H9 (cell line): Measurements from ENCODE around the gene ELF5. TPM values are rescaled to one million over a fixed set of nuclear protein-coding genes. Genes with fewer than 3 reads are reported as not detected.
A peak's percentile ranks its signal among the peaks of the same experiment; 100 is the strongest.

ENCODE experiments used
- DNase-seq: peaks from one replicate; pipeline ENCODE4 v3.0.0-alpha.2; 2017
- H2AFZ ChIP-seq: one replicate; pipeline ENCODE4 v1.6.1; 2013; ENCODE audit warnings: mild to moderate bottlenecking, low read length, control low read depth, moderate library complexity
- H2AK5ac ChIP-seq: 2 replicates; pipeline ENCODE4 v1.6.1; 2013; ENCODE audit warnings: low read length, control low read depth, mixed read lengths; ENCODE audit not compliant: insufficient read length
- H2BK120ac ChIP-seq: one replicate; pipeline ENCODE4 v1.6.1; 2013; ENCODE audit warnings: low read depth, mild to moderate bottlenecking, low read length, control low read depth, inconsistent platforms; ENCODE audit not compliant: poor library complexity, severe bottlenecking
- H2BK12ac ChIP-seq: 2 replicates; pipeline ENCODE4 v1.6.1; 2013; ENCODE audit warnings: low read length, control low read depth, mixed read lengths, low read depth; ENCODE audit not compliant: insufficient read length
- H2BK15ac ChIP-seq: 2 replicates; pipeline ENCODE4 v1.6.1; 2013; ENCODE audit warnings: low read depth, low read length, control low read depth
- H2BK20ac ChIP-seq: one replicate; pipeline ENCODE4 v1.6.1; 2013; ENCODE audit warnings: low read depth, mild to moderate bottlenecking, low read length, control low read depth, inconsistent platforms; ENCODE audit not compliant: poor library complexity, severe bottlenecking
- H2BK5ac ChIP-seq: 2 replicates; pipeline ENCODE4 v1.6.1; 2013; ENCODE audit warnings: low read length, control low read depth, mixed read lengths; ENCODE audit not compliant: insufficient read length
- H3K14ac ChIP-seq: 2 replicates; pipeline ENCODE4 v1.6.1; 2013; ENCODE audit warnings: low read length, control low read depth; ENCODE audit not compliant: insufficient read depth
- H3K18ac ChIP-seq: 2 replicates; pipeline ENCODE4 v1.6.1; 2013; ENCODE audit warnings: low read depth, mild to moderate bottlenecking, mixed read lengths, low read length, control low read depth; ENCODE audit not compliant: insufficient read length
- H3K23ac ChIP-seq: 2 replicates; pipeline ENCODE4 v1.6.1; 2013; ENCODE audit warnings: low read length, control low read depth, mixed read lengths, low read depth; ENCODE audit not compliant: insufficient read length
- H3K23me2 ChIP-seq: 2 replicates; pipeline ENCODE4 v1.6.1; 2013; ENCODE audit warnings: low read depth, mild to moderate bottlenecking, mixed read lengths, low read length, control low read depth; ENCODE audit not compliant: insufficient read length, poor library complexity, severe bottlenecking
- H3K27ac ChIP-seq: 2 replicates; pipeline ENCODE4 v1.5.1; 2013; ENCODE audit warnings: low read length, control low read depth, mixed read lengths, low read depth; ENCODE audit not compliant: insufficient read length
- H3K27me3 ChIP-seq: 2 replicates; pipeline ENCODE4 v1.6.1; 2013; ENCODE audit warnings: low read length, control low read depth, inconsistent platforms; ENCODE audit not compliant: insufficient read depth
- H3K4ac ChIP-seq: 2 replicates; pipeline ENCODE4 v1.6.1; 2013; ENCODE audit warnings: low read depth, mild to moderate bottlenecking, control low read depth, inconsistent platforms, low read length, moderate library complexity
- H3K4me1 ChIP-seq: 2 replicates; pipeline ENCODE4 v1.6.1; 2013; ENCODE audit warnings: low read length, control low read depth, inconsistent platforms; ENCODE audit not compliant: insufficient read depth
- H3K4me2 ChIP-seq: 2 replicates; pipeline ENCODE4 v1.6.1; 2013; ENCODE audit warnings: low read length, control low read depth, mixed read lengths; ENCODE audit not compliant: insufficient read length, insufficient read depth
- H3K56ac ChIP-seq: 2 replicates; pipeline ENCODE4 v1.6.1; 2013; ENCODE audit warnings: low read depth, mild to moderate bottlenecking, mixed read lengths, low read length, control low read depth; ENCODE audit not compliant: insufficient read length
- H3K79me1 ChIP-seq: 2 replicates; pipeline ENCODE4 v1.6.1; 2013; ENCODE audit warnings: low read depth, mild to moderate bottlenecking, moderate library complexity, low read length, control low read depth, inconsistent platforms; ENCODE audit not compliant: insufficient read depth, poor library complexity, severe bottlenecking
- H3K79me2 ChIP-seq: 2 replicates; pipeline ENCODE4 v1.6.1; 2013; ENCODE audit warnings: low read length, control low read depth, inconsistent platforms; ENCODE audit not compliant: insufficient read depth
- H3K9ac ChIP-seq: 2 replicates; pipeline ENCODE4 v1.6.1; 2013; ENCODE audit warnings: low read length, control low read depth, mixed read lengths; ENCODE audit not compliant: insufficient read length; ENCODE audit errors: extremely low read depth
- H3K9me3 ChIP-seq: one replicate; pipeline ENCODE4 v1.6.1; 2013; ENCODE audit warnings: low read depth, low read length, inconsistent platforms; ENCODE audit not compliant: control insufficient read depth
- H3T11ph ChIP-seq: one replicate; pipeline ENCODE4 v1.6.1; 2013; ENCODE audit warnings: mild to moderate bottlenecking, low read length, control low read depth, inconsistent platforms
- H4K20me1 ChIP-seq: one replicate; pipeline ENCODE4 v1.6.1; 2013; ENCODE audit not compliant: control insufficient read depth, insufficient read length, insufficient read depth
- H4K5ac ChIP-seq: 2 replicates; pipeline ENCODE4 v1.6.1; 2013; ENCODE audit warnings: low read depth, mild to moderate bottlenecking, mixed read lengths, low read length, control low read depth; ENCODE audit not compliant: insufficient read length
- H4K8ac ChIP-seq: replicated peaks from 2 replicates; pipeline ENCODE4 v1.6.1; 2013; ENCODE audit warnings: low read length, control low read depth, mixed read lengths, low read depth; ENCODE audit not compliant: insufficient read length
- H4K91ac ChIP-seq: 2 replicates; pipeline ENCODE4 v1.6.1; 2013; ENCODE audit warnings: low read depth, mild to moderate bottlenecking, moderate library complexity, mixed read lengths, low read length, control low read depth; ENCODE audit not compliant: insufficient read length
- H3K27ac Mint-ChIP-seq, 3 experiments: 2 replicates in 2 of 3; 3 replicates in 1 of 3; pipeline ENCODE4 v1.8.0; 2020 to 2021; ENCODE audit warnings: mixed read lengths in 3 of 3, mild to moderate bottlenecking in 1 of 3, moderate library complexity in 1 of 3
- H3K27me3 Mint-ChIP-seq: 2 replicates; pipeline ENCODE4 v1.8.0; 2021; ENCODE audit warnings: low read depth, mild to moderate bottlenecking, moderate library complexity, mixed read lengths
- H3K36me3 Mint-ChIP-seq, 3 experiments: 2 replicates in 2 of 3; 3 replicates in 1 of 3; pipeline ENCODE4 v1.8.0; 2020 to 2021; ENCODE audit warnings: low read depth in 3 of 3, mixed read lengths in 3 of 3; ENCODE audit not compliant: insufficient read depth in 1 of 3
- H3K4me1 Mint-ChIP-seq, 2 experiments: 2 replicates each; pipeline ENCODE4 v1.8.0; 2020; ENCODE audit warnings: mixed read lengths in 2 of 2
- H3K4me3 Mint-ChIP-seq, 2 experiments: 2 replicates in 1 of 2; 3 replicates in 1 of 2; pipeline ENCODE4 v1.8.0; 2020 to 2021; ENCODE audit warnings: mild to moderate bottlenecking in 2 of 2, mixed read lengths in 2 of 2, moderate library complexity in 1 of 2
- H3K9me3 Mint-ChIP-seq, 2 experiments: 2 replicates in 1 of 2; 3 replicates in 1 of 2; pipeline ENCODE4 v1.8.0; 2020; ENCODE audit warnings: mild to moderate bottlenecking in 2 of 2, mixed read lengths in 2 of 2, moderate library complexity in 1 of 2
- CTCF ChIP-seq: fragments of 200-600 bp; sonication (generic); conservative IDR thresholded peaks from 3 replicates; pipeline ENCODE4 v1.8.0; 2021; ENCODE audit warnings: antibody characterized with exemption, mild to moderate bottlenecking
- WGBS: extraction: QIAGEN DNeasy Blood & Tissue Kit; methylation state at CpG from one replicate; pipeline ENCODE4 v1.1.7; 2013; ENCODE audit warnings: missing lambda C conversion rate, low lambda C conversion rate, mixed read lengths; ENCODE audit not compliant: insufficient read length; ENCODE audit errors: extremely low coverage; 5-methylcytosine and 5-hydroxymethylcytosine counted together
- total RNA-seq: library from RNA; stranded (reverse); gene quantifications from 2 replicates; pipeline ENCODE4 v1.2.1, GENCODE V29; 2021

The ELF5 gene
- total RNA-seq, 1 experiment from 2014 or later, result not detected

- H3K4me3 Mint-ChIP-seq, result peak overlapping the region in 1 of 2 experiments; percentile 16; a peak in 1 of 5 replicates
Observed at GRCh38 chr11:34468209-34468841, 45.3 kb downstream of the ELF5 start.

More at GRCh38 chr11:34468209-34468841, 45.3 kb downstream of the ELF5 start:
- Histone ChIP-seq H3K4ac (no peak overlapping the region), H2BK5ac (no peak overlapping the region), H3K18ac (no peak overlapping the region), H4K8ac (no peak overlapping the region), H2BK15ac (no peak overlapping the region), H3K4me2 (no peak overlapping the region), H3K14ac (no peak overlapping the region), H3K27me3 (no peaks in the 10 kb centered on the region), H4K5ac (no peak overlapping the region), H3K79me1 (no peaks in the 10 kb centered on the region), H3K23me2 (no peaks in the 10 kb centered on the region), H3K23ac (no peak overlapping the region), H3K9ac (no peak overlapping the region), H2BK20ac (no peak overlapping the region), H2AK5ac (no peak overlapping the region), H3K56ac (no peak overlapping the region), H3K9me3 (no peaks in the 10 kb centered on the region), H4K20me1 (no peaks in the 10 kb centered on the region), H3K27ac (no peak overlapping the region), H3K4me1 (no peaks in the 10 kb centered on the region), H2AFZ (no peak overlapping the region), H3K79me2 (no peaks in the 10 kb centered on the region), H2BK12ac (no peak overlapping the region), H3T11ph (no peak overlapping the region), H2BK120ac (no peak overlapping the region), H4K91ac (no peak overlapping the region)
- peak; percentile 54 for DNase-seq
- no peaks in the 10 kb centered on the region; the same call in 1 of the 2 replicates for H3K27me3 Mint-ChIP-seq
- no peak overlapping the region for H3K27ac Mint-ChIP-seq
- H3K4me1 Mint-ChIP-seq, result no peaks in the 10 kb centered on the region
- H3K36me3 Mint-ChIP-seq, result peaks cover 8 to 86% (median 47%) of the 10 kb centered on the region in 3 experiments
- peak; percentile 69 for TF ChIP-seq CTCF
- peaks cover 23 to 26% of the 10 kb centered on the region in 2 experiments for H3K9me3 Mint-ChIP-seq
- no CpG with 5 or more reads among the region's 8 CpGs for WGBS
